CD14-positive monocyte (primary cell): Measurements from ENCODE around the gene MYCBP2. TPM values are rescaled to one million over a fixed set of nuclear protein-coding genes. Genes with fewer than 3 reads are reported as not detected.

Experiments used
- DNase-seq, 3 donors: peaks; one replicate each; pipeline ENCODE4 v3.0.0-alpha.2; 2011 to 2022
- H2AFZ ChIP-seq: 2 replicates; pipeline ENCODE4 v1.6.0; 2012; ENCODE audit warnings: mild to moderate bottlenecking, low read depth, low read length, inconsistent platforms; ENCODE audit not compliant: insufficient read depth, poor library complexity, severe bottlenecking
- H3K27ac ChIP-seq, 2 donors: 1 replicate in 1 of 2; 2 replicates in 1 of 2; pipeline ENCODE4 v1.5.1; 2012 to 2013; ENCODE audit warnings: low read length in 2 of 2, control low read depth in 1 of 2, inconsistent platforms in 1 of 2, low read depth in 1 of 2, mild to moderate bottlenecking in 1 of 2
- H3K27me3 ChIP-seq, 2 donors: one replicate each; pipeline versions ENCODE4 v1.6.0 to v1.6.1; 2011 to 2013; ENCODE audit warnings: low read length in 2 of 2; ENCODE audit not compliant: control insufficient read depth in 2 of 2, insufficient read depth in 2 of 2
- H3K36me3 ChIP-seq, 2 donors: replicated peaks in 1 of 2; 1 replicate in 1 of 2; 2 replicates in 1 of 2; pipeline versions ENCODE4 v1.5.1 to v1.6.1; 2012 to 2013; ENCODE audit warnings: low read length in 2 of 2, control low read depth in 1 of 2, inconsistent platforms in 1 of 2, mild to moderate bottlenecking in 1 of 2; ENCODE audit not compliant: insufficient read depth in 2 of 2, control insufficient read depth in 1 of 2
- H3K4me1 ChIP-seq, 2 donors: 1 replicate in 1 of 2; 2 replicates in 1 of 2; pipeline versions ENCODE4 v1.5.1 to v1.6.1; 2012 to 2013; ENCODE audit warnings: low read length in 2 of 2, control low read depth in 1 of 2, inconsistent platforms in 1 of 2, mild to moderate bottlenecking in 1 of 2, moderate library complexity in 1 of 2; ENCODE audit not compliant: insufficient read depth in 2 of 2, control insufficient read depth in 1 of 2
- H3K4me2 ChIP-seq: replicated peaks from 2 replicates; pipeline ENCODE3; 2012; ENCODE audit warnings: low read length, moderate library complexity, mild to moderate bottlenecking; ENCODE audit not compliant: poor library complexity, severe bottlenecking; ENCODE audit errors: extremely low read depth
- H3K4me3 ChIP-seq, 3 experiments: fragments of 200-600 bp in 1 of 3; sonication (generic) in 1 of 3; replicated peaks in 1 of 3; 1 replicate in 2 of 3; 2 replicates in 1 of 3; pipeline ENCODE4 v1.5.1; 2011 to 2013; ENCODE audit warnings: low read length in 3 of 3, mild to moderate bottlenecking in 3 of 3, control low read depth in 2 of 3, low read depth in 2 of 3, inconsistent platforms in 1 of 3, moderate library complexity in 1 of 3
- H3K79me2 ChIP-seq: 2 replicates; pipeline ENCODE4 v1.6.0; 2012; ENCODE audit warnings: mild to moderate bottlenecking, control low read depth, inconsistent platforms, low read length, moderate library complexity; ENCODE audit not compliant: insufficient read depth
- H3K9ac ChIP-seq: 2 replicates; pipeline ENCODE4 v1.6.0; 2017; ENCODE audit warnings: low read length, mild to moderate bottlenecking; ENCODE audit not compliant: insufficient read depth, poor library complexity, severe bottlenecking
- H3K9me3 ChIP-seq, 2 donors: replicated peaks in 1 of 2; 1 replicate in 1 of 2; 2 replicates in 1 of 2; pipeline versions ENCODE4 v1.5.1 to v1.6.1; 2012 to 2013; ENCODE audit warnings: low read length in 2 of 2, control low read depth in 1 of 2; ENCODE audit not compliant: control insufficient read depth in 1 of 2, insufficient read depth in 1 of 2
- H4K20me1 ChIP-seq: 2 replicates; pipeline ENCODE4 v1.6.0; 2012; ENCODE audit warnings: mild to moderate bottlenecking, low read length, control low read depth, moderate library complexity; ENCODE audit not compliant: insufficient read depth
- H3K27ac Mint-ChIP-seq, 7 donors: one replicate each; pipeline ENCODE4 v1.8.0; 2020; ENCODE audit warnings: mild to moderate bottlenecking in 7 of 7, mixed read lengths in 7 of 7, moderate library complexity in 6 of 7, inconsistent platforms in 2 of 7
- H3K27me3 Mint-ChIP-seq, 3 donors: one replicate each; pipeline ENCODE4 v1.8.0; 2021 to 2022; ENCODE audit warnings: low read depth in 3 of 3, mild to moderate bottlenecking in 3 of 3, mixed read lengths in 3 of 3, moderate library complexity in 3 of 3, inconsistent platforms in 1 of 3
- H3K36me3 Mint-ChIP-seq, 2 donors: one replicate each; pipeline ENCODE4 v1.8.0; 2020; ENCODE audit warnings: mixed read lengths in 2 of 2, inconsistent platforms in 1 of 2, mild to moderate bottlenecking in 1 of 2
- H3K4me1 Mint-ChIP-seq: one replicate; pipeline ENCODE4 v1.8.0; 2020; ENCODE audit warnings: mild to moderate bottlenecking, mixed read lengths
- H3K4me3 Mint-ChIP-seq, 2 donors: one replicate each; pipeline ENCODE4 v1.8.0; 2020; ENCODE audit warnings: mild to moderate bottlenecking in 2 of 2, mixed read lengths in 2 of 2, moderate library complexity in 1 of 2
- H3K9me3 Mint-ChIP-seq, 7 donors: one replicate each; pipeline ENCODE4 v1.8.0; 2020 to 2022; ENCODE audit warnings: mixed read lengths in 7 of 7, mild to moderate bottlenecking in 6 of 7, moderate library complexity in 6 of 7, inconsistent platforms in 2 of 7
- WGBS: methylation state at CpG from one replicate; pipeline ENCODE4 v1.1.5; 2013; ENCODE audit warnings: missing lambda C conversion rate; ENCODE audit not compliant: insufficient coverage; 5-methylcytosine and 5-hydroxymethylcytosine counted together
- intact Hi-C, 2 donors: fragments of 100-400 bp; cut with micrococcal nuclease; formaldehyde crosslinking; loops; one replicate each; pipeline versions ENCODE4 v1.15.0 to v1.15.1; 2023
- polyA plus RNA-seq, 3 donors: library from polyadenylated mRNA; depleted of rRNA in 1 of 3; unstranded in 2 of 3; stranded (reverse) in 1 of 3; fragments of 300-500 nt in 2 of 3; fragments of >200 nt in 1 of 3; fragmentation: Illumina TruSeq in 2 of 3; gene quantifications; 1 replicate in 2 of 3; 2 replicates in 1 of 3; pipeline ENCODE4 v1.2.3, GENCODE V29; 2012 to 2021
- TF ChIP-seq, protein P1 (sequence below): fragments of 200-600 bp; IDR thresholded peaks from one replicate; pipeline ENCODE4 v1.8.0; 2022; ENCODE audit warnings: antibody characterized with exemption, mild to moderate bottlenecking

MYCBP2 gene
- polyA plus RNA-seq, 3 donors, result 7.6 to 51.5 (median 14.4) TPM

DNA sequence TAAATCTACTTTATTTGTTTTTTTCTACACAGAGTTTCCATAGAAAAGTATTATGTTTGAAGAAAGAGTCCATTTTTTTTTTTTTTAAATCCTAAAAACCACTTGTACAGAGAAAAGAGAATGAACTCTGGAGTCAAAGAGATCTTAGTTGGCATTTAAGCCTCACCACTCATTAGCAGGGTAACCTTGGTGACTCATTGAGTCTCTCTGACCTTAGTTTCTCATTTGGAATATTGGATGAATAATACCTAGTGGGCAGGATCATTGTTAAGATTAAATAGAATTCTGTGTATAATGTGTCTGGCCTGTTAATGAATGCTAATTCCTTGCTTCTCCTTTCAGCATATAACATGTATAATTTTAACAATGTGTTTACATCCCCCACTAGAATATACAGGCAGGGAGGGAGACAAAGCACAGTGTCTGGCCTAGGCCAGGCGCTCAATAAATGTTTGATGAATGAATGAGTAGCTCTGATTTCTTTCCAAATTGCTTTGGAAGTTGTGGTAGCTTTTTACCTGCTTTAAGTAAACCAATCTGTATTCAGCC, 48.7 kb upstream of the MYCBP2 start:
- Mint-ChIP-seq H3K27me3 (peaks cover 0 to 2% (median 0%) of the 10 kb centered on the region in 3 donors), H3K27ac (no peak overlapping the region), H3K9me3 (peaks cover 0 to 4% (median 0%) of the 10 kb centered on the region in 7 donors), H3K4me3 (no peak overlapping the region), H3K36me3 (no peaks in the 10 kb centered on the region), H3K4me1 (peaks cover 16% of the 10 kb centered on the region)
- intact Hi-C loops, result no loop called here
- Histone ChIP-seq H3K4me2 (no peak overlapping the region), H3K79me2 (no peaks in the 10 kb centered on the region), H3K9ac (no peak overlapping the region), H2AFZ (no peak overlapping the region), H3K36me3 (no peaks in the 10 kb centered on the region), H3K9me3 (no peaks in the 10 kb centered on the region), H3K27ac (no peak overlapping the region), H3K4me3 (no peak overlapping the region), H4K20me1 (no peaks in the 10 kb centered on the region), H3K4me1 (peaks cover 10 to 12% of the 10 kb centered on the region in 2 donors), H3K27me3 (no peaks in the 10 kb centered on the region)
- no peak for DNase-seq
- WGBS, result no CpG with 5 or more reads among the region's 1 CpG
- TF ChIP-seq, protein P1, sequence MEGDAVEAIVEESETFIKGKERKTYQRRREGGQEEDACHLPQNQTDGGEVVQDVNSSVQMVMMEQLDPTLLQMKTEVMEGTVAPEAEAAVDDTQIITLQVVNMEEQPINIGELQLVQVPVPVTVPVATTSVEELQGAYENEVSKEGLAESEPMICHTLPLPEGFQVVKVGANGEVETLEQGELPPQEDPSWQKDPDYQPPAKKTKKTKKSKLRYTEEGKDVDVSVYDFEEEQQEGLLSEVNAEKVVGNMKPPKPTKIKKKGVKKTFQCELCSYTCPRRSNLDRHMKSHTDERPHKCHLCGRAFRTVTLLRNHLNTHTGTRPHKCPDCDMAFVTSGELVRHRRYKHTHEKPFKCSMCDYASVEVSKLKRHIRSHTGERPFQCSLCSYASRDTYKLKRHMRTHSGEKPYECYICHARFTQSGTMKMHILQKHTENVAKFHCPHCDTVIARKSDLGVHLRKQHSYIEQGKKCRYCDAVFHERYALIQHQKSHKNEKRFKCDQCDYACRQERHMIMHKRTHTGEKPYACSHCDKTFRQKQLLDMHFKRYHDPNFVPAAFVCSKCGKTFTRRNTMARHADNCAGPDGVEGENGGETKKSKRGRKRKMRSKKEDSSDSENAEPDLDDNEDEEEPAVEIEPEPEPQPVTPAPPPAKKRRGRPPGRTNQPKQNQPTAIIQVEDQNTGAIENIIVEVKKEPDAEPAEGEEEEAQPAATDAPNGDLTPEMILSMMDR, result no peak

DNA sequence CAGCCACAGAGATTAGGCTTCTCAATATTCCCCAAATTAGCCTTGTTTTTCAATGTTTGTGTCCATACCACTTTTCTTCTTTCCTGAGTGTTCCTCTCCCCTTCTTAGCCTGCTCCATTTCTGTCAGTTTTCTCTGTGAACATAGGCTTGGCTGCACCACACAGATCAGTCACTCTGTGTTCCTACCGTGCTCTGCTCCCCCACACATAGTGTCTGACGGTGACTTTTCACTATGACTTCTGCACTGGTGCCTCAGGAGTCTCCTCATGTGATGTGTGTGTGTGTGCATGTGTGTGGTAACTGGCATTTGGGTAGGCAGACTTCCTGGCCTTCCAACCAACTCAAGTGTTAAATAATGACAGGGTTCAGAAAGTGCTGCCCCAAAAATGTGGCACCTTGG, 47.9 kb upstream of the MYCBP2 start:
- Mint-ChIP-seq H3K36me3 (no peaks in the 10 kb centered on the region), H3K27ac (peak overlapping the region in 1 of 7 donors; percentile 48), H3K4me3 (peak overlapping the region in 1 of 2 donors; percentile 33), H3K27me3 (no peaks in the 10 kb centered on the region), H3K9me3 (peaks cover 0 to 4% (median 0%) of the 10 kb centered on the region in 7 donors), H3K4me1 (peaks cover 16% of the 10 kb centered on the region)
- no peak overlapping the region for H3K9ac ChIP-seq
- no peak overlapping the region for H3K27ac ChIP-seq
- H3K4me2 ChIP-seq, result no peak overlapping the region
- DNase-seq, result peak in 1 of 3 donors; percentile 6
- no peaks in the 10 kb centered on the region for H4K20me1 ChIP-seq
- peaks cover 10 to 12% of the 10 kb centered on the region in 2 donors for H3K4me1 ChIP-seq
- WGBS, result no CpG with 5 or more reads among the region's 2 CpGs
- no peaks in the 10 kb centered on the region for H3K27me3 ChIP-seq
- no peaks in the 10 kb centered on the region for H3K36me3 ChIP-seq
- no peak overlapping the region for H3K4me3 ChIP-seq
- TF ChIP-seq, protein P1, result no peak
- intact Hi-C loops, result no loop called here
- no peaks in the 10 kb centered on the region for H3K79me2 ChIP-seq
- peak overlapping the region; percentile 63 for H2AFZ ChIP-seq
- no peaks in the 10 kb centered on the region for H3K9me3 ChIP-seq
